Measurements from ENCODE around the gene FAM151B.

The FAM151B gene

DNA sequence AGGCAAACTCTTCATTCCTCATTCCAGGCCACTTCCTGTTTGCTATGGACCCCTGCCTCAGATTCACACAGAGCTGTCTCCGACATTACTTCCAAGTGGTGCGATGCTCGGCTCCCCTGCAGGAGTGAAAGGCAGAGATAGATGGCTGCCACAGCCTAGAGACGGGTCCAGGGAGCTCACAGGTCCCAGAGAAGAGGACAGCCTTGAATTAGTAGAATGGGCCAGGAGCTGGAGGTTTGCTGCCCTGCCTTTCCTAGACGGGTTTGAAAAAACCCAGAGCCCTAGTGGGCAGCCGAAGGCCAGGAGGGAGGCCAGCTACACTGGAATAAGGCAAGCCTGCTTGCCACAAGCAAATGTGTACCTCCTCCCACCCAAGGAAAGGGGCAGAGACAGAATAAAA lies 80.4 kb downstream of the FAM151B start:
- H3K4me3 ChIP-seq (ENCODE audit: low read depth, low read length): no peak overlapping the region
- no peak for DNase-seq (ENCODE audit: low read depth)

DNA sequence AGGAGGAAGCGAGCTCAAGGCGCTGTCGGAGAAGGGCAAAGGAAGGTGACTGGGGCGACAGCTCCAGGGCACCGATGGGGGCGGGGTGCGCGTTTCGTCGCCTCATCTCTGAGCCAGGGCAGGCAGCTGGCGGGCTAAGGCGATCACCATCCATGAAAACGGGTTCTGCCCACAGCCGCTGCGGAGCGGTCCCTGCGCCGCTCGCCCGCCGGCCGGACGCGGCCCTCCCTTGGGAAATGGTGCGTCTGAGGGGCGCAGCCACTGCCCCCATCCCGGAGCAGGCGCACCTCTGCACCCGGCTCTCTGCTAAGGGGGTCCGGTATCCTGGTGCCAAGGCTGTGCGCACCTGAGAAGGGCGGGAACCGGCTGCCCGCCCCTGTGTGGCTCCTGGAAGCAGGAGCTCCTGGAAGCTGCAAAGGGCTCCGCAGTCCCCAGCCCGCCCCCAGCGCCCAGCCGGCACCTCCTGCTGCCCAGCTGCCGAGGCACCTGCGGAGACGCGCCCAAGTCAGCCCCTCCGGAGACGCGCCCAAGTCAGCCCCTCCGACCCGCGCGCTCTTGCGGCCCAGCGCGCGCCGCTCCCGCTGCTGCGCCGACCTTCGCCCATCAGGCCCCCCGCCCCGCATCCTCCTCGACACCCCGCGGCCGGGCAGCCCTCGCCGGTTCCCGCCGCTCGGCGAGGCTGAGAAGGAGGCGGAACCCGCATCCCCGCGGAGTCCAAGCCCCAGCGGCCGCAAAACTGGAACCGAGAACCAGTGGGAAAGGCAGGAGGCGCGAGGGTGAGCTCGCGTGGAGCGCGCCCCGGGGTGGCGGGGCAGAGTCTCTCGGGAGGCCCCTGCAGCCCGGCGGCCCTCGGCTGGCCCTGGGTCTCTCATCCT lies 81.4 kb downstream of the FAM151B start:
- H3K4me3 ChIP-seq (ENCODE audit: low read depth, low read length): no peak overlapping the region
- TF ChIP-seq POLR2A (IDR thresholded peaks at IDR 0.05; ENCODE audit: extremely low read depth, insufficient read length) (no peak), MYC (IDR thresholded peaks at IDR 0.05; ENCODE audit: low read depth, low read length) (no peak)
- DNase-seq (ENCODE audit: low read depth): no peak

More for the DNA sequence above, 80.4 kb downstream of the FAM151B start:
- TF ChIP-seq, protein P1, sequence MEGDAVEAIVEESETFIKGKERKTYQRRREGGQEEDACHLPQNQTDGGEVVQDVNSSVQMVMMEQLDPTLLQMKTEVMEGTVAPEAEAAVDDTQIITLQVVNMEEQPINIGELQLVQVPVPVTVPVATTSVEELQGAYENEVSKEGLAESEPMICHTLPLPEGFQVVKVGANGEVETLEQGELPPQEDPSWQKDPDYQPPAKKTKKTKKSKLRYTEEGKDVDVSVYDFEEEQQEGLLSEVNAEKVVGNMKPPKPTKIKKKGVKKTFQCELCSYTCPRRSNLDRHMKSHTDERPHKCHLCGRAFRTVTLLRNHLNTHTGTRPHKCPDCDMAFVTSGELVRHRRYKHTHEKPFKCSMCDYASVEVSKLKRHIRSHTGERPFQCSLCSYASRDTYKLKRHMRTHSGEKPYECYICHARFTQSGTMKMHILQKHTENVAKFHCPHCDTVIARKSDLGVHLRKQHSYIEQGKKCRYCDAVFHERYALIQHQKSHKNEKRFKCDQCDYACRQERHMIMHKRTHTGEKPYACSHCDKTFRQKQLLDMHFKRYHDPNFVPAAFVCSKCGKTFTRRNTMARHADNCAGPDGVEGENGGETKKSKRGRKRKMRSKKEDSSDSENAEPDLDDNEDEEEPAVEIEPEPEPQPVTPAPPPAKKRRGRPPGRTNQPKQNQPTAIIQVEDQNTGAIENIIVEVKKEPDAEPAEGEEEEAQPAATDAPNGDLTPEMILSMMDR (IDR thresholded peaks at IDR 0.05; ENCODE audit: low read depth, low read length): no peak
- TF ChIP-seq, protein P2, sequence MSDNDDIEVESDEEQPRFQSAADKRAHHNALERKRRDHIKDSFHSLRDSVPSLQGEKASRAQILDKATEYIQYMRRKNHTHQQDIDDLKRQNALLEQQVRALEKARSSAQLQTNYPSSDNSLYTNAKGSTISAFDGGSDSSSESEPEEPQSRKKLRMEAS (IDR thresholded peaks at IDR 0.05; ENCODE audit: low read depth, low read length): no peak
- TF ChIP-seq MYC (IDR thresholded peaks at IDR 0.05; ENCODE audit: low read depth, low read length): no peak
- TF ChIP-seq POLR2A (IDR thresholded peaks at IDR 0.05; ENCODE audit: extremely low read depth, insufficient read length): no peak

DNA sequence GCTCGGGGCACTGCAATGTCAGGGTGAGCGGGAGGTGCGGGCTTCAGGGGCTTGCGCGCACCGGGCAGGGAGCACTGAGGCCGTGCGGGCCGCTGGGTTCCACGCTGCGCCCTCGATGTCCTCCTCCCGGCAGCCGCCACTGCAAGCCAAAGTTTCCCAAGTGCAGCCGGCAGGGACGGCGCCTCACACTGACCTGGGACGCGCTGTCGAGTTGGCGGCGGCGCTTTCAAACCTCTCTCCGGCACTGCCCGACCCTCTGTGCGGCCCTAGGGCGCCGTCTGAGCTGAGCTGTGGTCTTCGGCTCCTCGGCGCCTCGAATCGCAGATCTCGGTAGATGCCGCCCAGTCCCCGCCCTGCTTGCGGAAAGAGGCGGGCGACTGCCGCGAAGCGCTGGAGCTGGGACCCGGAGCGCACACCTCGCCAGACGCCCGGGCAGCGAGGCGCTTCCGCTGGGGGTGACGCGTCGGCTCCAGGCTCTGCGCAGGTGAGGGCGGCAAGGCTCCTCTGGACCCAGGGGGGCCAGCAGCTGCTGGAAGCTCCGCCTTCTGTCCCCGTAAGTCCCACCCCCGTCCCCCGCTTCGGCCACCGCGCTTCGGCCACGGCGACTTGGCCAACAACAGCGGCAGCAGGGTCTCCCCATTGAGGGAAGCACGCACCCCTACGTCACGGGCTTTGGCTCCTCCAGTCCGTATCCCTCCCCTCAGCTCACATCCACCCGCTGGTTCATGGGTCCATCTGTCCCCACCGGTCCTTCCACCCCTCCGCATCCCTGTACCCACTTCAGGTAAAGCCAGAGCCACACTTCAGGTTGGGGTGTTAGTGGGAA lies 82.3 kb downstream of the FAM151B start, which contains the start of gene ANKRD34B:
ANKRD34B (minus strand) TSS at position 320 of the 826 bp plus-strand sequence. CDS start 10,261 bp downstream, outside the sequence.
- no peak within 1 kb of the TSS for H3K4me3 ChIP-seq (ENCODE audit: low read depth, low read length)
- no peak for DNase-seq (ENCODE audit: low read depth)
- TF ChIP-seq POLR2A (IDR thresholded peaks at IDR 0.05; ENCODE audit: extremely low read depth, insufficient read length) (no peak), MYC (IDR thresholded peaks at IDR 0.05; ENCODE audit: low read depth, low read length) (no peak)
- TF ChIP-seq, protein P1 (IDR thresholded peaks at IDR 0.05; ENCODE audit: low read depth, low read length): no peak
- TF ChIP-seq, protein P2 (IDR thresholded peaks at IDR 0.05; ENCODE audit: low read depth, low read length): no peak

DNA sequence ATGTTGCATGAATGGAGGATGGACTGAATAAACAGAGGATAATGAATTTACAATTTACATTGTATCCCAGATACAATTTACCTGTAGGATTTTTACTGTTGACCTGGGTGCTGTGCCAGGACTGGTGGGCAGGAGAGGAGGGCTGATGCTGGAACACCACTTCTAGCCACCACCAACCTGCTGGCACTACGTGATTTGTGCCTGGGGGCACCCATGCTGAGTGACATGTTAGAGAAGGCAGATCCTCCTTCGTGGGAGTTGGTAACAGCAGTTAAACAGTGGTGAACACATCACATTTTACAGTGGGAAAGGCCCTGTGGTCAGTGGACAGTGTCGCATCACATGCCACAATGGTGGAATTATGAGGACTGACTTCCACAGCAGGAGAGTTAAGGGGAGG lies 85.2 kb downstream of the FAM151B start:
- no peak for DNase-seq (ENCODE audit: low read depth)
- H3K4me3 ChIP-seq (ENCODE audit: low read depth, low read length): no peak overlapping the region
- TF ChIP-seq, protein P1 (IDR thresholded peaks at IDR 0.05; ENCODE audit: low read depth, low read length): no peak
- TF ChIP-seq POLR2A (IDR thresholded peaks at IDR 0.05; ENCODE audit: extremely low read depth, insufficient read length) (no peak), MYC (IDR thresholded peaks at IDR 0.05; ENCODE audit: low read depth, low read length) (no peak)
- TF ChIP-seq, protein P2 (IDR thresholded peaks at IDR 0.05; ENCODE audit: low read depth, low read length): no peak

DNA sequence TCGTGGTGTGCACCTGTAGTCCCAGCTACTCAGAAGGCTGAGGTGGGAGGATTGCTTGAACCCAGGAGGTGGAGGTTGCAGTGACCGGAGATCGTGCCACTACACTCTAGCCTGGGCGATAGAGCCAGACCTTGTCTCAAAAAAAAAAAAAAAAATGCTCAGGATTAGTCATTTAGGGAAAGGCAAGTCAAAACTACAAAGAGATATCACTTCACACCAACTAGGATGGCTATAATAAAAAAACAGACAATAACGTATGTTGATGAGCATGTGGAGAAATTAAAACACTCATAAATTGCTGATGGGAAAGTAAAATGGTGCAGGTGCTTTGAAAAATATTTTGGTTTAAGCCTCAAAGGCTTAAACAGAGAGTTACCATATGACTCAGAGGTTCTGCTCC lies 88.5 kb downstream of the FAM151B start:
- no peak for DNase-seq (ENCODE audit: low read depth)
- no peak overlapping the region for H3K4me3 ChIP-seq (ENCODE audit: low read depth, low read length)
- TF ChIP-seq, protein P1 (IDR thresholded peaks at IDR 0.05; ENCODE audit: low read depth, low read length): no peak
- no peak for TF ChIP-seq POLR2A (IDR thresholded peaks at IDR 0.05; ENCODE audit: extremely low read depth, insufficient read length)
- TF ChIP-seq MYC (IDR thresholded peaks at IDR 0.05; ENCODE audit: low read depth, low read length): no peak
- TF ChIP-seq, protein P2 (IDR thresholded peaks at IDR 0.05; ENCODE audit: low read depth, low read length): no peak

DNA sequence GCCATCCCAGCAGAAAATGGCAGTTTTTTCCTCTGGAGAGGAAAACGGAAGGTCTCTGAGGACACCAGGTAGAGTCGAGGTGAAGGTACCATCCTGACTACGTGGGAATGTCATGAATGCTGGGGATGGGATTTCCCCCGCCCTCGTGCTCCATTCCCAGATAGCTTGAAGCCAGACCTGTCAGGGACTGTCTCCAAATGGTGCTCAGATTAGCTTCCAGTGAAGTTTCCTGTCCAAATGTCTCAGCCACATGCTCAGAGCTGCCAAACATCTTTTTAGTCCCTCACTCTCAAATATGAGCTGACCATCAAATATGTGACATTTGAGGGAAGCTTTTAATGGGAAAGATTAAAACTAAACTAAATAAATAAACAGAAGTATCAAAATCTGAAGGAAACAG lies 89.8 kb downstream of the FAM151B start:
- H3K4me3 ChIP-seq (ENCODE audit: low read depth, low read length): no peak overlapping the region
- TF ChIP-seq, protein P1 (IDR thresholded peaks at IDR 0.05; ENCODE audit: low read depth, low read length): no peak
- TF ChIP-seq, protein P2 (IDR thresholded peaks at IDR 0.05; ENCODE audit: low read depth, low read length): no peak
- TF ChIP-seq MYC (IDR thresholded peaks at IDR 0.05; ENCODE audit: low read depth, low read length) (no peak), POLR2A (IDR thresholded peaks at IDR 0.05; ENCODE audit: extremely low read depth, insufficient read length) (no peak)

More for the DNA sequence above, 89.8 kb downstream of the FAM151B start:
- DNase-seq (ENCODE audit: low read depth): no peak

Data from NB4 (cell line).